DOHH2 (cell line): Measurements from ENCODE around the gene SNTB2.

Experiments
- H3F3A ChIP-seq: fragments of 200-600 bp; sonication (generic), shearing (Covaris generic); 2 replicates; pipeline ENCODE4 v1.6.0; 2016; ENCODE audit warnings: antibody characterized with exemption, mild to moderate bottlenecking; ENCODE audit not compliant: control insufficient read depth, insufficient read depth
- H3K27ac ChIP-seq: fragments of 200-600 bp; sonication (generic); 2 replicates; pipeline ENCODE4 v1.5.1; 2014; ENCODE audit warnings: low read depth, mild to moderate bottlenecking, low read length, moderate library complexity
- H3K27me3 ChIP-seq: fragments of 200-600 bp; sonication (generic); 2 replicates; pipeline ENCODE4 v1.6.1; 2014; ENCODE audit warnings: mild to moderate bottlenecking, low read length, mixed read lengths; ENCODE audit not compliant: control insufficient read depth
- H3K36me3 ChIP-seq: fragments of 200-600 bp; sonication (generic); 2 replicates; pipeline ENCODE4 v1.6.1; 2014; ENCODE audit warnings: mild to moderate bottlenecking, low read length, moderate library complexity, mixed read lengths; ENCODE audit not compliant: control insufficient read depth
- H3K4me1 ChIP-seq: fragments of 200-600 bp; sonication (generic); 2 replicates; pipeline ENCODE4 v1.6.1; 2014; ENCODE audit warnings: mild to moderate bottlenecking, low read length, mixed read lengths; ENCODE audit not compliant: control insufficient read depth
- H3K4me2 ChIP-seq: fragments of 200-600 bp; sonication (generic); 2 replicates; pipeline ENCODE4 v1.6.0; 2014; ENCODE audit warnings: mild to moderate bottlenecking, low read length, moderate library complexity
- H3K4me3 ChIP-seq: fragments of 200-600 bp; sonication (generic); 2 replicates; pipeline ENCODE4 v1.5.1; 2014; ENCODE audit warnings: mild to moderate bottlenecking, low read length, mixed read lengths
- H3K79me2 ChIP-seq: fragments of 200-600 bp; sonication (generic); 2 replicates; pipeline ENCODE4 v1.6.1; 2014; ENCODE audit warnings: mild to moderate bottlenecking, low read length, mixed read lengths; ENCODE audit not compliant: control insufficient read depth
- H3K9me2 ChIP-seq: fragments of 200-600 bp; sonication (generic); replicated peaks from 2 replicates; pipeline ENCODE4 v1.6.1; 2014; ENCODE audit warnings: mild to moderate bottlenecking, low read length, mixed read lengths; ENCODE audit not compliant: control insufficient read depth
- H3K9me3 ChIP-seq: fragments of 200-600 bp; sonication (generic); 2 replicates; pipeline ENCODE4 v1.6.1; 2014; ENCODE audit warnings: antibody characterized with exemption, low read length, mixed read lengths; ENCODE audit not compliant: control insufficient read depth, insufficient read depth
- H4K20me1 ChIP-seq: fragments of 200-600 bp; sonication (generic); 2 replicates; pipeline ENCODE4 v1.6.0; 2014; ENCODE audit warnings: low read depth, mild to moderate bottlenecking, antibody characterized with exemption, low read length, moderate library complexity; ENCODE audit not compliant: control insufficient read depth, insufficient read depth
- CTCF ChIP-seq: fragments of 200-600 bp; sonication (generic); IDR thresholded peaks from one replicate; pipeline ENCODE4 v1.5.1; 2014; ENCODE audit warnings: antibody characterized with exemption, mild to moderate bottlenecking, low read depth, low read length; ENCODE audit not compliant: poor library complexity, severe bottlenecking
- EZH2phosphoT487 ChIP-seq: fragments of 200-600 bp; sonication (generic); IDR thresholded peaks from 2 replicates; pipeline ENCODE4 v1.6.1; 2017; ENCODE audit warnings: borderline replicate concordance, mild to moderate bottlenecking, antibody characterized with exemption, low read length, moderate library complexity, mixed read lengths

SNTB2 gene

GRCh38 chr16:69325784-69326171 lies 138.8 kb downstream of the SNTB2 start:
- peak overlapping the region; percentile 96 for H3K4me3 ChIP-seq
- peaks cover 91% of the 10 kb centered on the region for H3K36me3 ChIP-seq
- peaks cover 99% of the 10 kb centered on the region for H3K79me2 ChIP-seq
- no peaks in the 10 kb centered on the region for H3K9me3 ChIP-seq
- peaks cover 11% of the 10 kb centered on the region for H3F3A ChIP-seq
- H3K4me2 ChIP-seq, result peak overlapping the region; percentile 99
- no peaks in the 10 kb centered on the region for H3K9me2 ChIP-seq
- peaks cover 36% of the 10 kb centered on the region; the same call in 1 of the 2 replicates for H4K20me1 ChIP-seq
- no peaks in the 10 kb centered on the region for H3K27me3 ChIP-seq
- no peak overlapping the region for H3K27ac ChIP-seq
- H3K4me1 ChIP-seq, result peaks cover 50% of the 10 kb centered on the region
- TF ChIP-seq CTCF (no peak), EZH2phosphoT487 (no peak)

- peaks cover 11% of the 10 kb centered on the region for H3F3A ChIP-seq
- H3K4me2 ChIP-seq, result peak overlapping the region; percentile 99
- no peaks in the 10 kb centered on the region for H3K27me3 ChIP-seq
- H3K9me2 ChIP-seq, result no peaks in the 10 kb centered on the region
- peaks cover 36% of the 10 kb centered on the region; the same call in 1 of the 2 replicates for H4K20me1 ChIP-seq
- peaks cover 87% of the 10 kb centered on the region for H3K36me3 ChIP-seq
- TF ChIP-seq EZH2phosphoT487, result no peak
- TF ChIP-seq CTCF, result no peak
- H3K4me1 ChIP-seq, result peaks cover 56% of the 10 kb centered on the region
- no peaks in the 10 kb centered on the region for H3K9me3 ChIP-seq
- H3K79me2 ChIP-seq, result peaks cover 98% of the 10 kb centered on the region
- H3K4me3 ChIP-seq, result peak overlapping the region; percentile 96
- H3K27ac ChIP-seq, result no peak overlapping the region
These were observed 139.4 kb downstream of the SNTB2 start for GRCh38 chr16:69326172-69326873.

GRCh38 chr16:69327585-69328310 lies 140.8 kb downstream of the SNTB2 start:
- Histone ChIP-seq H3K4me1 (peaks cover 54% of the 10 kb centered on the region), H3F3A (peaks cover 17% of the 10 kb centered on the region), H3K27ac (peak overlapping the region; percentile 25; the same call in 1 of the 2 replicates), H3K36me3 (peaks cover 85% of the 10 kb centered on the region), H3K4me3 (peak overlapping the region; percentile 96), H3K9me2 (no peaks in the 10 kb centered on the region), H3K27me3 (no peaks in the 10 kb centered on the region), H4K20me1 (peaks cover 30% of the 10 kb centered on the region; the same call in 1 of the 2 replicates), H3K4me2 (peak overlapping the region; percentile 99), H3K9me3 (no peaks in the 10 kb centered on the region), H3K79me2 (peaks cover 94% of the 10 kb centered on the region)
- TF ChIP-seq EZH2phosphoT487, result no peak
